Measurements from ENCODE around the gene FIGLA. TPM values are rescaled to one million over a fixed set of nuclear protein-coding genes. Genes with fewer than 3 reads are reported as not detected.

FIGLA gene
- total RNA-seq, 1 donor from 2014 or later, result not detected

- Mint-ChIP-seq H3K27ac (no peak overlapping the region), H3K4me1 (no peaks in the 10 kb centered on the region), H3K36me3 (ENCODE audit: low read depth) (no peaks in the 10 kb centered on the region), H3K27me3 (peaks cover 50% of the 10 kb centered on the region), H3K4me3 (no peak overlapping the region), H3K9me3 (no peaks in the 10 kb centered on the region)
- intact Hi-C loops (cut with micrococcal nuclease), result no loop called here
- no peak for DNase-seq
Observed at GRCh38 chr2:70775141-70775540, 15.3 kb downstream of the FIGLA start.

- Mint-ChIP-seq H3K4me3 (no peak overlapping the region), H3K9me3 (no peaks in the 10 kb centered on the region), H3K36me3 (ENCODE audit: low read depth) (no peaks in the 10 kb centered on the region), H3K27ac (no peak overlapping the region), H3K4me1 (no peaks in the 10 kb centered on the region), H3K27me3 (peaks cover 62% of the 10 kb centered on the region)
- DNase-seq, result no peak
- intact Hi-C loops (cut with micrococcal nuclease), result no loop called here
Observed at GRCh38 chr2:70772486-70773155, 17.8 kb downstream of the FIGLA start.

GRCh38 chr2:70771446-70771845 lies 19.0 kb downstream of the FIGLA start:
- DNase-seq, result no peak
- Mint-ChIP-seq H3K4me3 (no peak overlapping the region), H3K36me3 (ENCODE audit: low read depth) (no peaks in the 10 kb centered on the region)

GRCh38 chr2:70769450-70769849 lies 21.0 kb downstream of the FIGLA start:
- peaks cover 10% of the 10 kb centered on the region for H3K4me1 Mint-ChIP-seq
- H3K27me3 Mint-ChIP-seq, result peaks cover 58% of the 10 kb centered on the region
- intact Hi-C loops (cut with micrococcal nuclease), result loop anchor here (5.0 kb wide), 1 partner anchor 112 kb away; no protein-coding TSS in a partner anchor
- peak overlapping the region; percentile 59 for H3K4me3 Mint-ChIP-seq
- no peak overlapping the region for H3K27ac Mint-ChIP-seq
- DNase-seq, result no peak
- no peaks in the 10 kb centered on the region for H3K9me3 Mint-ChIP-seq
- H3K36me3 Mint-ChIP-seq (ENCODE audit: low read depth), result no peaks in the 10 kb centered on the region

More at GRCh38 chr2:70771446-70771845, 19.0 kb downstream of the FIGLA start:
- H3K27ac Mint-ChIP-seq, result no peak overlapping the region
- intact Hi-C loops (cut with micrococcal nuclease), result no loop called here
- peaks cover 6% of the 10 kb centered on the region for H3K4me1 Mint-ChIP-seq
- no peaks in the 10 kb centered on the region for H3K9me3 Mint-ChIP-seq
- H3K27me3 Mint-ChIP-seq, result peaks cover 63% of the 10 kb centered on the region

GRCh38 chr2:70768590-70769085 lies 21.8 kb downstream of the FIGLA start:
- Mint-ChIP-seq H3K36me3 (ENCODE audit: low read depth) (no peaks in the 10 kb centered on the region), H3K9me3 (no peaks in the 10 kb centered on the region), H3K27me3 (peaks cover 50% of the 10 kb centered on the region), H3K4me3 (peak overlapping the region; percentile 59), H3K27ac (no peak overlapping the region), H3K4me1 (peaks cover 10% of the 10 kb centered on the region)
- intact Hi-C loops (cut with micrococcal nuclease), result loop anchor here (5.0 kb wide), 1 partner anchor 111 kb away; no protein-coding TSS in a partner anchor
- DNase-seq, result no peak

- Mint-ChIP-seq H3K36me3 (ENCODE audit: low read depth) (no peaks in the 10 kb centered on the region), H3K9me3 (no peaks in the 10 kb centered on the region), H3K27ac (peak within 1 kb of the TSS; percentile 68), H3K27me3 (peaks cover 43% of the 10 kb centered on the region), H3K4me1 (peaks cover 10% of the 10 kb centered on the region), H3K4me3 (peak within 1 kb of the TSS; percentile 89)
- DNase-seq, result peak; percentile 84
- intact Hi-C loops (cut with micrococcal nuclease), result loop anchor here (5.0 kb wide), 1 partner anchor 111 kb away; no protein-coding TSS in a partner anchor
Observed at GRCh38 chr2:70767699-70768589, 22.5 kb downstream of the FIGLA start, which contains the start of gene ADD2. ADD2 (minus strand) TSS chr2:70768200; CDS start chr2:70706408, 61,792 bp downstream.

- Mint-ChIP-seq H3K4me1 (peaks cover 10% of the 10 kb centered on the region), H3K4me3 (peak overlapping the region; percentile 89), H3K36me3 (ENCODE audit: low read depth) (no peaks in the 10 kb centered on the region), H3K9me3 (no peaks in the 10 kb centered on the region), H3K27ac (peak overlapping the region; percentile 62), H3K27me3 (peaks cover 40% of the 10 kb centered on the region)
- intact Hi-C loops (cut with micrococcal nuclease), result loop anchor here (5.0 kb wide), 1 partner anchor 110 kb away; no protein-coding TSS in a partner anchor
- DNase-seq, result peak; percentile 71
Observed at GRCh38 chr2:70767079-70767698, 23.3 kb downstream of the FIGLA start.

- Mint-ChIP-seq H3K4me3 (peak overlapping the region; percentile 82), H3K9me3 (no peaks in the 10 kb centered on the region), H3K36me3 (ENCODE audit: low read depth) (no peaks in the 10 kb centered on the region), H3K4me1 (peaks cover 10% of the 10 kb centered on the region), H3K27me3 (peaks cover 40% of the 10 kb centered on the region), H3K27ac (peak overlapping the region; percentile 32)
- no peak for DNase-seq
- intact Hi-C loops (cut with micrococcal nuclease), result loop anchor here (5.0 kb wide), 1 partner anchor 109 kb away; no protein-coding TSS in a partner anchor
Observed at GRCh38 chr2:70766357-70767078, 23.9 kb downstream of the FIGLA start.

- Mint-ChIP-seq H3K27me3 (peaks cover 35% of the 10 kb centered on the region), H3K4me1 (peaks cover 10% of the 10 kb centered on the region), H3K9me3 (no peaks in the 10 kb centered on the region), H3K36me3 (ENCODE audit: low read depth) (no peaks in the 10 kb centered on the region), H3K4me3 (no peak overlapping the region), H3K27ac (no peak overlapping the region)
- intact Hi-C loops (cut with micrococcal nuclease), result loop anchor here (5.0 kb wide), 1 partner anchor 108 kb away; no protein-coding TSS in a partner anchor
- DNase-seq, result no peak
Observed at GRCh38 chr2:70765507-70765906, 24.9 kb downstream of the FIGLA start.

GRCh38 chr2:70759446-70759845 lies 31.0 kb downstream of the FIGLA start:
- H3K36me3 Mint-ChIP-seq (ENCODE audit: low read depth), result no peaks in the 10 kb centered on the region
- intact Hi-C loops (cut with micrococcal nuclease), result no loop called here
- H3K4me3 Mint-ChIP-seq, result no peak overlapping the region
- no peaks in the 10 kb centered on the region for H3K4me1 Mint-ChIP-seq
- H3K9me3 Mint-ChIP-seq, result no peaks in the 10 kb centered on the region
- no peak for DNase-seq
- no peak overlapping the region for H3K27ac Mint-ChIP-seq
- peaks cover 4% of the 10 kb centered on the region for H3K27me3 Mint-ChIP-seq

GRCh38 chr2:70757966-70758365 lies 32.5 kb downstream of the FIGLA start:
- H3K27ac Mint-ChIP-seq, result no peak overlapping the region
- DNase-seq, result no peak
- no peaks in the 10 kb centered on the region for H3K4me1 Mint-ChIP-seq
- intact Hi-C loops (cut with micrococcal nuclease), result no loop called here
- H3K27me3 Mint-ChIP-seq, result peaks cover 4% of the 10 kb centered on the region
- no peak overlapping the region for H3K4me3 Mint-ChIP-seq
- no peaks in the 10 kb centered on the region for H3K9me3 Mint-ChIP-seq
- no peaks in the 10 kb centered on the region for H3K36me3 Mint-ChIP-seq (ENCODE audit: low read depth)

- no peak for DNase-seq
- H3K27ac Mint-ChIP-seq, result no peak overlapping the region
- no peak overlapping the region for H3K4me3 Mint-ChIP-seq
- peaks cover 4% of the 10 kb centered on the region for H3K27me3 Mint-ChIP-seq
- no peaks in the 10 kb centered on the region for H3K4me1 Mint-ChIP-seq
- H3K9me3 Mint-ChIP-seq, result no peaks in the 10 kb centered on the region
- intact Hi-C loops (cut with micrococcal nuclease), result no loop called here
- H3K36me3 Mint-ChIP-seq (ENCODE audit: low read depth), result no peaks in the 10 kb centered on the region
Observed at GRCh38 chr2:70757360-70757759, 33.1 kb downstream of the FIGLA start.

- H3K4me1 Mint-ChIP-seq, result no peaks in the 10 kb centered on the region
Observed at GRCh38 chr2:70756128-70756527, 34.3 kb downstream of the FIGLA start.

More at GRCh38 chr2:70756128-70756527, 34.3 kb downstream of the FIGLA start:
- Mint-ChIP-seq H3K27ac (no peak overlapping the region), H3K9me3 (no peaks in the 10 kb centered on the region), H3K4me3 (no peak overlapping the region), H3K27me3 (peaks cover 4% of the 10 kb centered on the region), H3K36me3 (ENCODE audit: low read depth) (no peaks in the 10 kb centered on the region)
- no peak for DNase-seq
- intact Hi-C loops (cut with micrococcal nuclease), result no loop called here
